ENCODE results near the gene APBB1.

Gene APBB1

GRCh38 chr11:6418557-6419008, 311 bp downstream of the APBB1 start:
- Histone ChIP-seq H3K4me3 (peak overlapping the region; percentile 57 to 98 (median 86)), H3K27ac (peak overlapping the region; percentile 16 to 92 (median 82))

GRCh38 chr11:6417907-6418556, 862 bp downstream of the APBB1 start:
- peak overlapping the region; percentile 57 to 98 (median 86) for H3K4me3 ChIP-seq
- peak overlapping the region in 17 of 21 experiments; percentile 55 to 92 (median 83) for H3K27ac ChIP-seq

- no peak overlapping the region for H3K27ac ChIP-seq
- no peak overlapping the region for H3K4me3 ChIP-seq
These were observed 3.1 kb downstream of the APBB1 start for GRCh38 chr11:6415797-6416196.

GRCh38 chr11:6414874-6415328, 4.0 kb downstream of the APBB1 start:
- H3K4me3 ChIP-seq = no peak overlapping the region
- peak overlapping the region in 6 of 21 experiments; percentile 2 to 54 (median 37) for H3K27ac ChIP-seq

- Histone ChIP-seq H3K27ac (peak overlapping the region in 7 of 21 experiments; percentile 2 to 54 (median 39)), H3K4me3 (no peak overlapping the region)
These were observed 5.1 kb downstream of the APBB1 start for GRCh38 chr11:6413791-6414201.

GRCh38 chr11:6411594-6412031, 7.3 kb downstream of the APBB1 start:
- Histone ChIP-seq H3K27ac (no peak overlapping the region), H3K4me3 (no peak overlapping the region)

- Histone ChIP-seq H3K4me3 (no peak overlapping the region), H3K27ac (no peak overlapping the region)
These were observed 8.0 kb downstream of the APBB1 start for GRCh38 chr11:6410695-6411430.

GRCh38 chr11:6406370-6406769, 12.5 kb downstream of the APBB1 start:
- H3K27ac ChIP-seq = no peak overlapping the region

GRCh38 chr11:6405846-6406245, 13.0 kb downstream of the APBB1 start:
- H3K27ac ChIP-seq = no peak overlapping the region
- no peak overlapping the region for H3K4me3 ChIP-seq

More at GRCh38 chr11:6406370-6406769, 12.5 kb downstream of the APBB1 start:
- H3K4me3 ChIP-seq = no peak overlapping the region

- Histone ChIP-seq H3K27ac (peak overlapping the region in 3 of 21 experiments; percentile 4 to 82 (median 71)), H3K4me3 (no peak overlapping the region)
These were observed 13.7 kb downstream of the APBB1 start for GRCh38 chr11:6405052-6405667.

GRCh38 chr11:6404342-6405051, 14.4 kb downstream of the APBB1 start:
- peak overlapping the region in 5 of 21 experiments; percentile 4 to 82 (median 71) for H3K27ac ChIP-seq

GRCh38 chr11:6403539-6403938, 15.4 kb downstream of the APBB1 start:
- H3K4me3 ChIP-seq = no peak overlapping the region

More at GRCh38 chr11:6404342-6405051, 14.4 kb downstream of the APBB1 start:
- no peak overlapping the region for H3K4me3 ChIP-seq

GRCh38 chr11:6402561-6402981, 16.3 kb downstream of the APBB1 start:
- Histone ChIP-seq H3K4me3 (no peak overlapping the region), H3K27ac (peak overlapping the region in 12 of 21 experiments; percentile 41 to 82 (median 55))

More at GRCh38 chr11:6403539-6403938, 15.4 kb downstream of the APBB1 start:
- H3K27ac ChIP-seq = peak overlapping the region in 8 of 21 experiments; percentile 16 to 82 (median 70)

- Histone ChIP-seq H3K4me3 (no peak overlapping the region), H3K27ac (peak overlapping the region in 11 of 21 experiments; percentile 41 to 82 (median 56))
These were observed 16.8 kb downstream of the APBB1 start for GRCh38 chr11:6402061-6402470.

- H3K27ac ChIP-seq = peak overlapping the region in 6 of 21 experiments; percentile 46 to 82 (median 72)
- no peak overlapping the region for H3K4me3 ChIP-seq
These were observed 17.4 kb downstream of the APBB1 start for GRCh38 chr11:6401464-6401863.

- no peak overlapping the region for H3K4me3 ChIP-seq
- H3K27ac ChIP-seq = peak overlapping the region in 2 of 21 experiments; percentile 14 to 82
These were observed 18.2 kb downstream of the APBB1 start for GRCh38 chr11:6400431-6401345.

GRCh38 chr11:6397636-6398035, 21.3 kb downstream of the APBB1 start:
- Histone ChIP-seq H3K27ac (no peak overlapping the region), H3K4me3 (no peak overlapping the region)

GRCh38 chr11:6397156-6397555, 21.7 kb downstream of the APBB1 start:
- H3K27ac ChIP-seq = no peak overlapping the region
- H3K4me3 ChIP-seq = no peak overlapping the region
